Gastroesophageal sphincter (tissue), 4 donors: ENCODE measurements around the gene GMPR2. TPM values are rescaled to one million over a fixed set of nuclear protein-coding genes. Genes with fewer than 3 reads are reported as not detected.
"Not testable (repeated sequence)": the region's sequence is repeated elsewhere in the genome, so short reads cannot be mapped to it uniquely, and the experiment has no call there.

Experiments used
- ATAC-seq: fragments of 150-250 bp; one replicate; pipeline ENCODE4 v1.9.1; 2016; ENCODE audit warnings: mild to moderate bottlenecking, moderate library complexity
- H3K27ac ChIP-seq, 4 donors: fragments of 200-600 bp; sonication (generic) in 3 of 4; 1 replicate in 3 of 4; 2 replicates in 1 of 4; pipeline ENCODE4 v1.5.1; 2016 to 2019
- H3K27me3 ChIP-seq: fragments of 200-600 bp; sonication (generic); one replicate; pipeline ENCODE4 v1.5.1; 2019
- H3K36me3 ChIP-seq, 2 donors: fragments of 200-600 bp; sonication (generic); one replicate each; pipeline ENCODE4 v1.5.1; 2019; ENCODE audit warnings: control low read depth in 1 of 2
- H3K4me1 ChIP-seq, 3 donors: fragments of 200-600 bp; sonication (generic); 1 replicate in 2 of 3; 2 replicates in 1 of 3; pipeline ENCODE4 v1.5.1; 2016 to 2019; ENCODE audit warnings: control low read depth in 2 of 3
- H3K4me3 ChIP-seq, 2 donors: fragments of 200-600 bp; sonication (generic); one replicate each; pipeline ENCODE4 v1.5.1; 2019; ENCODE audit warnings: mild to moderate bottlenecking in 1 of 2, moderate library complexity in 1 of 2
- H3K9me3 ChIP-seq, 3 donors: fragments of 200-600 bp; sonication (generic); one replicate each; pipeline ENCODE4 v1.5.1; 2017 to 2019; ENCODE audit warnings: control low read depth in 2 of 3
- EP300 ChIP-seq: sonication (generic); formaldehyde crosslinking; IDR thresholded peaks from one replicate; pipeline ENCODE4 v1.6.1; 2017; ENCODE audit warnings: antibody characterized with exemption, mild to moderate bottlenecking
- POLR2A ChIP-seq, 2 donors: fragments of 450-650 bp; IDR thresholded peaks; one replicate each; pipeline ENCODE4 v1.6.1; 2017; ENCODE audit warnings: antibody characterized with exemption in 2 of 2, mild to moderate bottlenecking in 2 of 2, moderate library complexity in 1 of 2
- POLR2AphosphoS5 ChIP-seq: sonication (generic); formaldehyde crosslinking; IDR thresholded peaks from one replicate; pipeline ENCODE4 v1.6.1; 2017; ENCODE audit warnings: antibody characterized with exemption
- WGBS, 2 donors: methylation state at CpG; one replicate each; pipeline ENCODE4 v1.1.5; 2018; ENCODE audit warnings: low coverage in 1 of 2; 5-methylcytosine and 5-hydroxymethylcytosine counted together
- total RNA-seq, 4 donors: library from RNA; depleted of rRNA; stranded (reverse); fragments of >200 nt; gene quantifications; one replicate each; pipeline ENCODE4 v1.1.0, GENCODE V29; 2016
- TF ChIP-seq, protein P1 (sequence below), 4 experiments: fragments of 200-600 bp in 2 of 4; fragments of 450-650 bp in 2 of 4; sonication (generic) in 1 of 4; IDR thresholded peaks; one replicate each; pipeline ENCODE4 v1.5.1; 2017 to 2019; ENCODE audit warnings: antibody characterized with exemption in 4 of 4, mild to moderate bottlenecking in 2 of 4, moderate library complexity in 2 of 4

GMPR2 gene
- total RNA-seq, 4 donors from 2014 or later, result 46.0 to 70.5 (median 59.8) TPM

DNA sequence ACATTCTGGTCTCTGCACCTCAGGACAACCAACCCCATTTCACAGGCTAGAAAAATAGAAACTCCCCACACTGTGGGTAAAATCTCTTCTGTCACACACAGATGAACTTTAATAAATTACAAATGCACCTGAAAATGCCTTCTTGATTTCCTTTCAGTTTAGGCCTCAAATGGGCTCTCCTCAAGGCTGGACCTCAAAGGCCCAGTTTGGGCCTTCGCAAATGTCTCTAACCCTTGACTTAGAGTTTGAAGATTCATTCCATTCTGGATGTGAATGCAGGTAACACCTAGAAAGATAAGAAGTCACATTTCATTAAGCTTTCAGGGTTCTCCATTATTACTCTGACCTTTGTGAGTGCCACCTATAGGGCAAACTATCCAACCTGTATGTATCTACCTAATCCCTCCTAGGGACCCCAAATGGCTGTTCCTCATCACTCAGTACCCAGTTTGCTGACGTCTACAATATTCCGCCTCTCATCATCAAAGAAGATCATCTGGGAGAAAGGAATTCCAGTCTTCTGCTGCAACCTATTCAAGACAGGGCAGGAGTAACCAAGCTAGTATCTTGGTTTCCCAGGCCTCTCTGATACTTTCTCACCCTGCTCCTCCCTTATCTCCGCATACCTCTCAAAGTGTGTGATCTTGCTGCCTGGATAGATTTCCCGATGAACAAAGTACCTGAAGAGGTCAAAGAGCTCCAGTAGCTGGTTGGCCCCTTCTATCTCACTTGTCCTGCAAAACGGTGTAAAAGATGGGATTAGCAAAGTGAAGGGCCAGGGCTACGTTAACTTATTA, 18.7 kb upstream of the GMPR2 start:
- H3K4me1 ChIP-seq, result peaks cover 0 to 47% (median 13%) of the 10 kb centered on the region in 3 donors
- 89 to 90% methylated on average over 5 to 6 of the region's 7 CpGs for WGBS, 2 donors

DNA sequence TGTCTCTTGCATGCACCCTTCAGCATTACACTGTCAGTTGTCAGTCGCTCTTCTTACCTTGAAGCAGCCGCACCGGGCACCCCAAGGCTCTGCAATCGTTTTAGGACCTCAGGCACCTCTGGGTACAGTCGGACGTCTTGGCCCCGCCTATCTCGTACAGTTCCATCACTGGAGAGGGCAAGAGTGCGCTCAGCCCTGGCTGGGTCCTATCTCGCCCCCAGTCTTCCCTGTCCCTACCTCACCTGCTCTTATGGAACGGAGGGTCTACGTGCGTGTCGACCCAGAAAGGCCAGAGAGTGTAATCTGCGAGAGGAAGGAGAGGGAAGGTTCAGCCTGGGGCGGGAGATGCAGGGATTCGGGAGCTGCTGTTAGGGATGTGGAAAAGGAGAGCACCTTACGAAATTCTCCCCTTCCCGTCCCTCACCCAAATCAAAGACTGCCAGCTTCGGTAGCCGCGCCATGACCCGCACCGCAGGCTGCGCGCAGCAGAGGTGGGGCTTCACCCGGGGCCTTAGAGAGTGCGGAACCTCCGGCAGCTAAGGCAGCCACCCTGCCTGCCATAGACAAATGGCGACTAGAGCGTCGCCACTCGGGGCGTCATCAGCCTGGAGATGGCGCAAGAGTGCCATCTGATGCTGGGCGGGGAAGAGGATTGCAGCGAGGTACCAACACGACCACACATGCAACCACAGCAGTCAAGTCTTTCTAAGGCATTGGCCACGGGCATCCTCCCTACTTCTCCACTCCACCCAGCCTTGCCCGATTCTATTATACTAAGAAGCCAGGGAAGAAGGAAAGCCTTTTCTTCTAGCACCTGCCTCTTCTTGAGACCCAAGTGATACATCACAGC, 17.0 kb upstream of the GMPR2 start, which contains the start of gene MDP1:
Gene MDP1 (minus strand): TSS at position 572 of the 850 bp plus-strand sequence. CDS start 111 bp downstream, at position 461.
- peaks cover 0 to 47% (median 13%) of the 10 kb centered on the region in 3 donors for H3K4me1 ChIP-seq
- no peaks in the 10 kb centered on the region for H3K27me3 ChIP-seq
- peak; percentile 93 for TF ChIP-seq POLR2AphosphoS5
- TF ChIP-seq EP300, result no peak
- peak; percentile 79 to 90 for TF ChIP-seq POLR2A (IDR thresholded peaks at IDR 0.05)
- TF ChIP-seq, protein P1, sequence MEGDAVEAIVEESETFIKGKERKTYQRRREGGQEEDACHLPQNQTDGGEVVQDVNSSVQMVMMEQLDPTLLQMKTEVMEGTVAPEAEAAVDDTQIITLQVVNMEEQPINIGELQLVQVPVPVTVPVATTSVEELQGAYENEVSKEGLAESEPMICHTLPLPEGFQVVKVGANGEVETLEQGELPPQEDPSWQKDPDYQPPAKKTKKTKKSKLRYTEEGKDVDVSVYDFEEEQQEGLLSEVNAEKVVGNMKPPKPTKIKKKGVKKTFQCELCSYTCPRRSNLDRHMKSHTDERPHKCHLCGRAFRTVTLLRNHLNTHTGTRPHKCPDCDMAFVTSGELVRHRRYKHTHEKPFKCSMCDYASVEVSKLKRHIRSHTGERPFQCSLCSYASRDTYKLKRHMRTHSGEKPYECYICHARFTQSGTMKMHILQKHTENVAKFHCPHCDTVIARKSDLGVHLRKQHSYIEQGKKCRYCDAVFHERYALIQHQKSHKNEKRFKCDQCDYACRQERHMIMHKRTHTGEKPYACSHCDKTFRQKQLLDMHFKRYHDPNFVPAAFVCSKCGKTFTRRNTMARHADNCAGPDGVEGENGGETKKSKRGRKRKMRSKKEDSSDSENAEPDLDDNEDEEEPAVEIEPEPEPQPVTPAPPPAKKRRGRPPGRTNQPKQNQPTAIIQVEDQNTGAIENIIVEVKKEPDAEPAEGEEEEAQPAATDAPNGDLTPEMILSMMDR (IDR thresholded peaks at IDR 0.05), result peak in 3 of 4 experiments; percentile 42 to 75 (median 46)
- 0% methylated on average over 3 of the region's 40 CpGs for WGBS, 2 donors
- peak within 1 kb of the TSS; percentile 76 to 97 (median 92) for H3K27ac ChIP-seq
- peak; percentile 78 for ATAC-seq
- H3K36me3 ChIP-seq, result peaks cover 0 to 21% of the 10 kb centered on the region in 2 donors
- peak within 1 kb of the TSS; percentile 63 to 78 for H3K4me3 ChIP-seq
- H3K9me3 ChIP-seq, result no peaks in the 10 kb centered on the region

More for the DNA sequence above, 18.7 kb upstream of the GMPR2 start:
- Histone ChIP-seq H3K4me3 (peak overlapping the region; percentile 45 to 79), H3K36me3 (peaks cover 0 to 37% of the 10 kb centered on the region in 2 donors), H3K9me3 (no peaks in the 10 kb centered on the region), H3K27ac (peak overlapping the region; percentile 74 to 97 (median 92)), H3K27me3 (no peaks in the 10 kb centered on the region)
- no peak for ATAC-seq
- TF ChIP-seq POLR2A (IDR thresholded peaks at IDR 0.05), result no peak
- TF ChIP-seq, protein P1 (IDR thresholded peaks at IDR 0.05), result no peak
- no peak for TF ChIP-seq EP300
- TF ChIP-seq POLR2AphosphoS5, result no peak

DNA sequence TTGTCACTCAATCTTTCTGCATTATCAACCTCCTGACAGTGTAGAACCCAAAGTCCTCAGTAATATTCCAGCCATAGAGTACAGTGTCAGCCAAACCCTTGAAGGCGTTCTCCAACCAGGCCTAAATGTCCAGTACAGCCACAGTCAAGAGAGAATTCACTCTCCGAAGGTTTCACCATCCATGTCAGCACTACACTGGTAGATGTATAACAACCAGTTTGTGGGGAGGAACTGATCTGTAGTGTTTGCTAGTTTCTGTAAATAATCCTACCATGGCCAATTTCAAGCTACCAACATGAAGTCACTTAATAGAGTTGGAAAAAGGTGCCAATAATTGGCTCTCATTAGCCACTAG, 16.4 kb upstream of the GMPR2 start:
- Histone ChIP-seq H3K27me3 (no peaks in the 10 kb centered on the region), H3K4me1 (peaks cover 0 to 46% (median 13%) of the 10 kb centered on the region in 3 donors), H3K36me3 (peaks cover 0 to 15% of the 10 kb centered on the region in 2 donors), H3K27ac (peak overlapping the region in 3 of 4 donors; percentile 92 to 97 (median 92)), H3K9me3 (no peaks in the 10 kb centered on the region), H3K4me3 (peak overlapping the region in 1 of 2 donors; percentile 78)
- TF ChIP-seq EP300, result no peak
- 87 to 94% methylated on average over 2 of the region's 2 CpGs for WGBS, 2 donors
- ATAC-seq, result no peak

DNA sequence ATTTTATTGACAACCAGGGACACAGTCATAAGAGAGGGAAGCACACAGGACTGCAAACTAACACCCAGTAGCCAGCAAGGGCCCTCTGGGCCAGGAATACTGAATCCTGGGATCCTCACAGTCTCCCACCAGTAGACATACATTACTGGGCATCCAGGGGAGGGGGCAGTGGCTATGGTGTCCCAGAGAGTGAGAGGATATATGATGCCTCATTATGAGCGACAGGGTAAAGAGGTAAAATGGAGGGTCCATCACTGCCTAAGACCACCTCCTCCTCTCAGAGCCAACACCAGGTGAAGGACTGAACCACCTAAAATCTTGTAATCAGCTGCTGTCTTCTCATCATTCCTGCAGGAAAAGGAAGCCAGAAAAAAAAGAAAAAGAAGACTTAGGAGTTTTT, 15.9 kb upstream of the GMPR2 start:
- peaks cover 0 to 40% (median 13%) of the 10 kb centered on the region in 3 donors for H3K4me1 ChIP-seq
- H3K27ac ChIP-seq, result peak overlapping the region in 2 of 4 donors; percentile 92 to 97
- WGBS, 2 donors, result 88% methylated on average over 1 of the region's 1 CpG; no CpG with 5 or more reads in 1 of the 2 donors

DNA sequence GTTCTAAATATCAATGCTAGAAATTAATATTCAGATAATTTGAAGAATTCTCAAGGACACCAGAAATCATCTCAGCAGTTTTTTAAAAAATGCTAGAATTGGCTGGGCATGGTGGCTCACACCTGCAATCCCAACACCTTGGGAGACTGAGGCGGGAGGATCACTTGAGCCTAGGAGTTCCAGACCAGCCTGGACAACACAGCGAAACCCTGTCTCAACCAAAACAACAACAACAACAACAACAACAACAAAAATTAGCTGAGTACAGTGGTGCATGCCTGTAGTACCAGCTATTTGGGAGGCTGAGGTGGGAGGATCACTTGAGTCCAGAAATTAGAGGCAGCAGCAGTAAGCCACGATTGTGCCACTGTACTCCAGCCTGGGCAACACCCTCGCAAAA, 13.6 kb upstream of the GMPR2 start:
- Histone ChIP-seq H3K27ac (no peak overlapping the region), H3K9me3 (no peaks in the 10 kb centered on the region), H3K4me3 (no peak overlapping the region), H3K36me3 (peaks cover 0 to 11% of the 10 kb centered on the region in 2 donors), H3K4me1 (peaks cover 0 to 24% (median 8%) of the 10 kb centered on the region in 3 donors), H3K27me3 (no peaks in the 10 kb centered on the region)
- no peak for TF ChIP-seq EP300
- no peak for TF ChIP-seq POLR2A (IDR thresholded peaks at IDR 0.05)
- TF ChIP-seq, protein P1 (IDR thresholded peaks at IDR 0.05), result no peak
- 73 to 100% methylated on average over 2 to 3 of the region's 4 CpGs for WGBS, 2 donors
- ATAC-seq, result no peak

More for the DNA sequence above, 15.9 kb upstream of the GMPR2 start:
- not testable (repeated sequence) for ATAC-seq, H3K27me3 ChIP-seq, H3K4me3 ChIP-seq, H3K9me3 ChIP-seq
- peaks cover 0 to 11% of the 10 kb centered on the region in 2 donors for H3K36me3 ChIP-seq
